ENCODE data around the gene MADCAM1.
"Not testable (repeated sequence)": the region's sequence is repeated elsewhere in the genome, so short reads cannot be mapped to it uniquely, and the experiment has no call there.

The MADCAM1 gene

GRCh38 chr19:496112-496665 is at the start of gene MADCAM1:
TSS of gene MADCAM1 (plus strand) at chr19:496486. CDS start at chr19:496500, 14 bp downstream.
- DNase-seq (ENCODE audit: low read depth), result no peak

GRCh38 chr19:447064-447426 is 49.2 kb upstream of the MADCAM1 start:
- DNase-seq (ENCODE audit: low read depth), result no peak

- DNase-seq (ENCODE audit: low read depth), result no peak
Measured at GRCh38 chr19:447816-448560, 48.3 kb upstream of the MADCAM1 start.

- DNase-seq (ENCODE audit: low read depth), result no peak
Measured at GRCh38 chr19:449916-450315, 46.4 kb upstream of the MADCAM1 start.

- not testable (repeated sequence) for DNase-seq (ENCODE audit: low read depth)
Measured at GRCh38 chr19:450912-451481, 45.3 kb upstream of the MADCAM1 start.

- no peak for DNase-seq (ENCODE audit: low read depth)
Measured at GRCh38 chr19:452829-453228, 43.5 kb upstream of the MADCAM1 start.

- DNase-seq (ENCODE audit: low read depth), result no peak
Measured at GRCh38 chr19:453606-454005, 42.7 kb upstream of the MADCAM1 start.

- DNase-seq (ENCODE audit: low read depth), result no peak
Measured at GRCh38 chr19:455031-455705, 41.1 kb upstream of the MADCAM1 start.

GRCh38 chr19:455851-456546 is 40.3 kb upstream of the MADCAM1 start:
- no peak for DNase-seq (ENCODE audit: low read depth)

GRCh38 chr19:456547-457110 is 39.7 kb upstream of the MADCAM1 start:
- DNase-seq (ENCODE audit: low read depth), result no peak

- no peak for DNase-seq (ENCODE audit: low read depth)
Measured at GRCh38 chr19:457636-458035, 38.6 kb upstream of the MADCAM1 start.

- DNase-seq (ENCODE audit: low read depth), result no peak
Measured at GRCh38 chr19:458091-459042, 37.9 kb upstream of the MADCAM1 start.

GRCh38 chr19:459724-460511 is 36.4 kb upstream of the MADCAM1 start:
- DNase-seq (ENCODE audit: low read depth), result no peak

GRCh38 chr19:460877-461720 is 35.2 kb upstream of the MADCAM1 start, which contains the start of gene SHC2:
TSS of gene SHC2 (minus strand) at chr19:461033. CDS start at chr19:460996, 37 bp downstream.
- no peak for DNase-seq (ENCODE audit: low read depth)

GRCh38 chr19:461721-462551 is 34.4 kb upstream of the MADCAM1 start:
- no peak for DNase-seq (ENCODE audit: low read depth)

- DNase-seq (ENCODE audit: low read depth), result no peak
Measured at GRCh38 chr19:463483-464207, 32.6 kb upstream of the MADCAM1 start.

GRCh38 chr19:464208-464545 is 32.1 kb upstream of the MADCAM1 start:
- DNase-seq (ENCODE audit: low read depth), result no peak
